OCI-LY7 (cell line): Measurements from ENCODE around the gene PGK2. TPM values are rescaled to one million over a fixed set of nuclear protein-coding genes. Genes with fewer than 3 reads are reported as not detected.

Experiments
- Bru-seq: library from RNA; stranded (reverse); fragments of 400-500 nt; gene quantifications from one replicate; lab custom pipeline; 2021; lab: Mats Ljungman, UMichigan
- BruChase-seq, 2 experiments: library from RNA; stranded (reverse); fragments of 400-500 nt; gene quantifications; one replicate each; lab custom pipeline; 2021; lab: Mats Ljungman, UMichigan
- BruUV-seq: library from RNA; stranded (reverse); fragments of 400-500 nt; replicated peaks from 2 replicates; lab custom pipeline; 2021; lab: Mats Ljungman, UMichigan
- CTCF ChIA-PET: fragments of 300-600 bp; sonication (Branson Sonifier 250); formaldehyde crosslinking; loops from one replicate; lab custom pipeline; 2022; ENCODE audit warnings: antibody characterized with exemption; ENCODE audit not compliant: unreplicated experiment; lab: Charles Lee
- POLR2A ChIA-PET: fragments of 300-600 bp; sonication (Branson Sonifier 250); formaldehyde crosslinking; loops from one replicate; lab custom pipeline; 2022; ENCODE audit warnings: antibody characterized with exemption; lab: Charles Lee
- DNase-seq: peaks from one replicate; pipeline ENCODE4 v3.0.0-alpha.2; 2015; ENCODE audit warnings: low spot score
- H2AFZ ChIP-seq: fragments of 200-600 bp; sonication (generic), shearing (Covaris generic); 2 replicates; pipeline ENCODE4 v1.6.1; 2014; ENCODE audit warnings: mild to moderate bottlenecking, antibody characterized with exemption, low read length, moderate library complexity
- H3K27ac ChIP-seq: fragments of 200-600 bp; sonication (generic); 2 replicates; pipeline ENCODE4 v1.5.1; 2014; ENCODE audit warnings: mixed run types, low read depth, mild to moderate bottlenecking, moderate library complexity, low read length, inconsistent platforms; ENCODE audit not compliant: poor library complexity, severe bottlenecking
- H3K36me3 ChIP-seq: fragments of 200-600 bp; sonication (generic); 2 replicates; pipeline ENCODE4 v1.6.1; 2014; ENCODE audit warnings: mild to moderate bottlenecking, antibody characterized with exemption, low read length, moderate library complexity, mixed read lengths; ENCODE audit not compliant: insufficient read depth
- H3K4me1 ChIP-seq: fragments of 200-600 bp; sonication (generic); 2 replicates; pipeline ENCODE4 v1.5.1; 2014; ENCODE audit warnings: mild to moderate bottlenecking, low read length; ENCODE audit not compliant: insufficient read depth, poor library complexity, severe bottlenecking
- H3K4me2 ChIP-seq: fragments of 200-600 bp; sonication (generic); 2 replicates; pipeline ENCODE4 v1.6.1; 2014; ENCODE audit warnings: mild to moderate bottlenecking, low read length
- H3K4me3 ChIP-seq: fragments of 200-600 bp; sonication (generic); 2 replicates; pipeline ENCODE4 v1.5.1; 2014; ENCODE audit warnings: mild to moderate bottlenecking, low read depth, low read length; ENCODE audit not compliant: poor library complexity, severe bottlenecking
- H3K79me2 ChIP-seq: fragments of 200-600 bp; sonication (generic); 2 replicates; pipeline ENCODE4 v1.6.1; 2016; ENCODE audit warnings: low read depth, mild to moderate bottlenecking, low read length, moderate library complexity, mixed read lengths; ENCODE audit not compliant: insufficient read depth
- H3K9me2 ChIP-seq: fragments of 200-600 bp; sonication (generic); 2 replicates; pipeline ENCODE4 v1.6.1; 2016; ENCODE audit warnings: mild to moderate bottlenecking, low read length, mixed read lengths; ENCODE audit not compliant: insufficient read depth
- H3K9me3 ChIP-seq: fragments of 200-600 bp; sonication (generic); 2 replicates; pipeline ENCODE4 v1.6.1; 2014; ENCODE audit warnings: mild to moderate bottlenecking, mixed run types, low read length, mixed read lengths
- H4K20me1 ChIP-seq: fragments of 200-600 bp; sonication (generic); 2 replicates; pipeline ENCODE4 v1.6.1; 2014; ENCODE audit warnings: mild to moderate bottlenecking, antibody characterized with exemption, low read length, moderate library complexity, mixed read lengths; ENCODE audit not compliant: insufficient read depth
- EZH2phosphoT487 ChIP-seq: fragments of 200-600 bp; sonication (generic); IDR thresholded peaks from 2 replicates; pipeline ENCODE4 v1.6.1; 2018; ENCODE audit warnings: low read depth, borderline replicate concordance, mild to moderate bottlenecking, mixed run types, antibody characterized with exemption, low read length, moderate library complexity, mixed read lengths
- intact Hi-C: fragments of 100-400 bp; cut with micrococcal nuclease; formaldehyde crosslinking; loops from one replicate; pipeline ENCODE4 v1.10.0; 2022; ENCODE audit not compliant: unreplicated experiment
- long read RNA-seq: library from polyadenylated mRNA; stranded (forward); transcript quantifications from one replicate; pipeline ENCODE4 v2.0.0, GENCODE V29; 2022
- total RNA-seq, 2 experiments: library from RNA; depleted of rRNA in 1 of 2; stranded (reverse); fragments of >200 nt in 1 of 2; shearing (Covaris generic) in 1 of 2; gene quantifications; 2 replicates each; pipeline ENCODE4 v1.2.3, GENCODE V29; 2014 to 2022
- TF ChIP-seq, protein P1 (sequence below): fragments of 200-600 bp; sonication (generic); conservative IDR thresholded peaks from 2 replicates; pipeline ENCODE4 v1.5.1; 2014; ENCODE audit warnings: mild to moderate bottlenecking, antibody characterized with exemption, low read length, moderate library complexity, mixed read lengths

PGK2 gene
- not detected in 2 replicates for total RNA-seq (2014; rRNA removed; shearing (Covaris generic))
- total RNA-seq (2022): not detected in 2 replicates
- not detected for Bru-seq, nascent RNA
- not detected for BruChase-seq, experiment 1, labeled RNA remaining after a 6-hour chase
- BruChase-seq, experiment 2, labeled RNA remaining after a 2-hour chase: not detected
- long read RNA-seq: 0 reads

DNA sequence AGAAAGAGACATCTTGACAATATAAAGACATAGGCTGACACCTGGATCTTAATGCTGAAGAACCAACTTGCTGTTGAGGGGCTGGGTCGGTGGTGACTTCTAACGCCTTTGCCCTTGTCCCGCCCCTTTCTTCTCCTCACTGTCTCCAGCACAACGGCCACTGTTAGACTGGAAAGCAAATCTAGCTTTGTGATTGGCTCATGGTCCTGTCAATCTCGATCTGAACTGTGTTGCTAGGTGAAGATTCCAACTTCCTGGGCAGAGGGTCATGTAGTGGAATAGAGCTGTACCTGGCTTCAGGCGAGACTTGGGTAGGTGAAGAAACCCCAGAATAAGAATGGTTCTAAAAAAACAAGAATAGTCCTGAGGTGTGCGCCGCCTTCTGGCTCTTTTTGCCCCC lies at the start of gene PGK2:
Gene PGK2, minus strand, starts transcription at position 110 of the 400 bp plus-strand sequence. Its CDS starts 98 bp downstream, at position 12.
- CTCF ChIA-PET: no interaction called here
- POLR2A ChIA-PET: interaction anchor here (0.6 kb wide), 1 partner anchor 686 kb away, joined by 3 read pairs; no protein-coding TSS in a partner anchor
- DNase-seq: peak; percentile 7
- Histone ChIP-seq H3K9me3 (no peaks in the 10 kb centered on the region), H3K79me2 (no peaks in the 10 kb centered on the region), H3K4me3 (no peak within 1 kb of the TSS), H4K20me1 (no peaks in the 10 kb centered on the region), H3K36me3 (no peaks in the 10 kb centered on the region), H3K9me2 (no peaks in the 10 kb centered on the region), H3K4me1 (no peaks in the 10 kb centered on the region), H2AFZ (no peak within 1 kb of the TSS), H3K27ac (no peak within 1 kb of the TSS), H3K4me2 (no peak within 1 kb of the TSS)
- no TSS peak for BruUV-seq
- no peak for TF ChIP-seq EZH2phosphoT487
- TF ChIP-seq, protein P1, sequence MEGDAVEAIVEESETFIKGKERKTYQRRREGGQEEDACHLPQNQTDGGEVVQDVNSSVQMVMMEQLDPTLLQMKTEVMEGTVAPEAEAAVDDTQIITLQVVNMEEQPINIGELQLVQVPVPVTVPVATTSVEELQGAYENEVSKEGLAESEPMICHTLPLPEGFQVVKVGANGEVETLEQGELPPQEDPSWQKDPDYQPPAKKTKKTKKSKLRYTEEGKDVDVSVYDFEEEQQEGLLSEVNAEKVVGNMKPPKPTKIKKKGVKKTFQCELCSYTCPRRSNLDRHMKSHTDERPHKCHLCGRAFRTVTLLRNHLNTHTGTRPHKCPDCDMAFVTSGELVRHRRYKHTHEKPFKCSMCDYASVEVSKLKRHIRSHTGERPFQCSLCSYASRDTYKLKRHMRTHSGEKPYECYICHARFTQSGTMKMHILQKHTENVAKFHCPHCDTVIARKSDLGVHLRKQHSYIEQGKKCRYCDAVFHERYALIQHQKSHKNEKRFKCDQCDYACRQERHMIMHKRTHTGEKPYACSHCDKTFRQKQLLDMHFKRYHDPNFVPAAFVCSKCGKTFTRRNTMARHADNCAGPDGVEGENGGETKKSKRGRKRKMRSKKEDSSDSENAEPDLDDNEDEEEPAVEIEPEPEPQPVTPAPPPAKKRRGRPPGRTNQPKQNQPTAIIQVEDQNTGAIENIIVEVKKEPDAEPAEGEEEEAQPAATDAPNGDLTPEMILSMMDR: no peak
- intact Hi-C loops: no loop called here

DNA sequence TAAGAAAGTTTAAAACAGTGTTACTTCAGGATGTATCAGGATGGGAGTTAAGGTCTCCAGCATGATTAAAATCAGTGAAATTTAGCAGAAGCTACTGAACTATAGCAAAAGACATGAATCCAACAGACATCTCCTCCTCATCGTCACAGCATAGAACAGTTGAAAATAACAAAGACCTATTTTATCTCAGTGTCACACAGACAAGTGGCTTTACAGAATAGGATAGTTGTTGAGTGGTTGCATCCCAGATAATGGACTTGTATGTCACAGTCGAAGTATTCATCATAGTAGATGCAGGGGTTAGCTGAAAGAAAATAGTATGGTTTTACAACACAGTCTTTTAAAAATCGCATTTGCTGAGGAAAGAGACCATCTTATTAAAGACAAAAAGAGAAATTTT lies 48.1 kb upstream of the PGK2 start:
- POLR2A ChIA-PET: no interaction called here

GRCh38 chr6:49833386-49833785 lies 46.3 kb upstream of the PGK2 start:
- Histone ChIP-seq H3K9me2 (no peaks in the 10 kb centered on the region), H3K9me3 (no peaks in the 10 kb centered on the region), H3K4me1 (no peaks in the 10 kb centered on the region), H3K79me2 (no peaks in the 10 kb centered on the region), H3K4me3 (no peak overlapping the region), H4K20me1 (no peaks in the 10 kb centered on the region), H2AFZ (no peak overlapping the region), H3K36me3 (no peaks in the 10 kb centered on the region), H3K27ac (no peak overlapping the region), H3K4me2 (no peak overlapping the region)
- no peak for TF ChIP-seq EZH2phosphoT487
- TF ChIP-seq, protein P1: no peak
- intact Hi-C loops: no loop called here
- DNase-seq: no peak
- BruUV-seq: no TSS peak
- ChIA-PET POLR2A (no interaction called here), CTCF (no interaction called here)

More for the DNA sequence above, 48.1 kb upstream of the PGK2 start:
- Histone ChIP-seq H3K9me2 (no peaks in the 10 kb centered on the region), H4K20me1 (no peaks in the 10 kb centered on the region), H3K79me2 (no peaks in the 10 kb centered on the region), H3K27ac (no peak overlapping the region), H3K4me2 (no peak overlapping the region), H3K4me3 (no peak overlapping the region), H2AFZ (no peak overlapping the region), H3K9me3 (no peaks in the 10 kb centered on the region), H3K36me3 (no peaks in the 10 kb centered on the region), H3K4me1 (no peaks in the 10 kb centered on the region)
- no peak for DNase-seq
- TF ChIP-seq EZH2phosphoT487: no peak
- TF ChIP-seq, protein P1: no peak
- BruUV-seq: no TSS peak
- intact Hi-C loops: no loop called here
- CTCF ChIA-PET: no interaction called here
